HCT116 (cell line): Measurements from ENCODE around the gene YOD1. TPM values are rescaled to one million over a fixed set of nuclear protein-coding genes. Genes with fewer than 3 reads are reported as not detected.

Source experiments
- ATAC-seq: fragments of 200-7000 bp; cut with Tn5 transposase; 2 replicates; pipeline ENCODE4 v1.9.1; 2020; ENCODE audit warnings: mild to moderate bottlenecking, moderate library complexity
- BruUV-seq: library from RNA; stranded (reverse); fragments of 400-500 nt; replicated peaks from 2 replicates; lab custom pipeline; 2021; lab: Mats Ljungman, UMichigan
- CTCF ChIA-PET: fragments of 300-600 bp; sonication (Branson Sonifier 250); formaldehyde crosslinking; loops from one replicate; lab custom pipeline; 2021; ENCODE audit warnings: antibody characterized with exemption; lab: Charles Lee
- POLR2A ChIA-PET: fragments of 300-600, 350-600 bp; sonication (Branson Sonifier 250); formaldehyde crosslinking; loops from one replicate; lab custom pipeline; 2021; ENCODE audit warnings: antibody characterized with exemption; lab: Charles Lee
- RAD21 ChIA-PET, 2 experiments: fragments of 300-600 bp; sonication (Branson Sonifier 250); formaldehyde crosslinking; loops; one replicate each; lab custom pipeline; 2023; ENCODE audit warnings: low total read pairs in 2 of 2; ENCODE audit not compliant: uncharacterized antibody in 2 of 2, unreplicated experiment in 2 of 2, low non-redundant PET in 1 of 2; lab: Charles Lee
- DNase-seq: peaks from one replicate; pipeline ENCODE4 v3.0.0-alpha.2; 2010; ENCODE audit warnings: low read depth, low spot score
- H2AFZ ChIP-seq: fragments of 200-600 bp; shearing (Covaris generic), sonication (generic); 2 replicates; pipeline ENCODE4 v1.6.1; 2017; ENCODE audit warnings: low read depth, mixed run types, mixed read lengths, antibody characterized with exemption, low read length; ENCODE audit not compliant: poor library complexity, severe bottlenecking
- H3K27ac ChIP-seq: 2 replicates; pipeline ENCODE4 v1.5.1; 2012; ENCODE audit warnings: low read depth, low read length
- H3K27me3 ChIP-seq: fragments of 200-600 bp; sonication (generic); 2 replicates; pipeline ENCODE4 v1.6.1; 2016; ENCODE audit warnings: mixed run types, low read length, mixed read lengths; ENCODE audit not compliant: insufficient read depth
- H3K36me3 ChIP-seq, 2 experiments: fragments of 200-500 bp in 1 of 2; fragments of 200-600 bp in 1 of 2; sonication (Bioruptor generic) in 1 of 2; sonication (generic) in 1 of 2; 2 replicates each; pipeline versions ENCODE4 v1.5.1 to v1.6.1; 2014 to 2016; ENCODE audit warnings: low read length in 2 of 2, inconsistent platforms in 1 of 2, mixed read lengths in 1 of 2, mixed run types in 1 of 2; ENCODE audit not compliant: insufficient read depth in 2 of 2, control insufficient read depth in 1 of 2
- H3K4me1 ChIP-seq, 2 experiments: fragments of 200-600 bp in 1 of 2; sonication (generic) in 1 of 2; 2 replicates each; pipeline versions ENCODE4 v1.5.1 to v1.6.1; 2012 to 2017; ENCODE audit warnings: low read length in 2 of 2, inconsistent platforms in 1 of 2, mild to moderate bottlenecking in 1 of 2, mixed read lengths in 1 of 2, mixed run types in 1 of 2, moderate library complexity in 1 of 2; ENCODE audit not compliant: insufficient read depth in 2 of 2, control insufficient read depth in 1 of 2
- H3K4me2 ChIP-seq: fragments of 200-600 bp; sonication (generic); 2 replicates; pipeline ENCODE4 v1.6.1; 2017; ENCODE audit warnings: mixed run types, low read length, mixed read lengths
- H3K4me3 ChIP-seq, 2 experiments: fragments of 200-600 bp in 1 of 2; sonication (generic) in 1 of 2; replicated peaks in 1 of 2; 2 replicates each; pipeline ENCODE4 v1.5.1; 2011 to 2016; ENCODE audit warnings: low read length in 2 of 2, control low read depth in 1 of 2, low read depth in 1 of 2, mild to moderate bottlenecking in 1 of 2, mixed read lengths in 1 of 2, mixed run types in 1 of 2
- H3K79me2 ChIP-seq: fragments of 200-600 bp; sonication (generic); 2 replicates; pipeline ENCODE4 v1.6.1; 2017; ENCODE audit warnings: mild to moderate bottlenecking, mixed run types, low read length, moderate library complexity, mixed read lengths; ENCODE audit not compliant: insufficient read depth
- H3K9ac ChIP-seq: fragments of 200-600 bp; sonication (generic); 2 replicates; pipeline ENCODE4 v1.6.1; 2016; ENCODE audit warnings: low read length, mixed read lengths
- H3K9me2 ChIP-seq: fragments of 200-600 bp; sonication (generic), shearing (Covaris generic); 2 replicates; pipeline ENCODE4 v1.6.1; 2017; ENCODE audit warnings: mixed run types, mild to moderate bottlenecking, moderate library complexity; ENCODE audit not compliant: insufficient read depth
- H3K9me3 ChIP-seq, 2 experiments: fragments of 200-500 bp in 1 of 2; fragments of 200-600 bp in 1 of 2; sonication (Bioruptor generic) in 1 of 2; sonication (generic) in 1 of 2; 2 replicates each; pipeline ENCODE4 v1.6.1; 2014 to 2017; ENCODE audit warnings: low read length in 2 of 2, mixed read lengths in 2 of 2, inconsistent platforms in 1 of 2, low read depth in 1 of 2, mild to moderate bottlenecking in 1 of 2, mixed run types in 1 of 2, moderate library complexity in 1 of 2; ENCODE audit not compliant: control insufficient read depth in 1 of 2, insufficient read depth in 1 of 2
- H4K20me1 ChIP-seq: fragments of 200-600 bp; sonication (generic), shearing (Covaris generic); 2 replicates; pipeline ENCODE4 v1.6.1; 2017; ENCODE audit warnings: mixed run types, mild to moderate bottlenecking, moderate library complexity; ENCODE audit not compliant: insufficient read depth
- CBX3 ChIP-seq: IDR thresholded peaks from 2 replicates; pipeline ENCODE4 v1.6.1; 2012; ENCODE audit warnings: low read depth
- CEBPB ChIP-seq: IDR thresholded peaks from 2 replicates; pipeline ENCODE4 v1.6.1; 2012; ENCODE audit warnings: low read depth
- EGR1 ChIP-seq: IDR thresholded peaks from 2 replicates; pipeline ENCODE4 v1.6.1; 2012; ENCODE audit warnings: low read depth
- ELF1 ChIP-seq: IDR thresholded peaks from 2 replicates; pipeline ENCODE4 v1.6.1; 2012; ENCODE audit warnings: low read depth, borderline replicate concordance
- EZH2 ChIP-seq: fragments of 200-600 bp; sonication (generic); IDR thresholded peaks from 2 replicates; pipeline ENCODE4 v1.6.1; 2017; ENCODE audit warnings: antibody characterized with exemption, mixed run types
- EZH2phosphoT487 ChIP-seq: fragments of 200-600 bp; IDR thresholded peaks from 2 replicates; pipeline ENCODE4 v1.6.1; 2018; ENCODE audit warnings: antibody characterized with exemption, borderline replicate concordance
- FOSL1 ChIP-seq: IDR thresholded peaks from 2 replicates; pipeline ENCODE4 v1.6.1; 2012; ENCODE audit warnings: low read depth
- JUND ChIP-seq: IDR thresholded peaks from 2 replicates; pipeline ENCODE4 v1.6.1; 2012
- SIN3A ChIP-seq: IDR thresholded peaks from 2 replicates; pipeline ENCODE4 v1.6.1; 2012; ENCODE audit warnings: low read depth
- SP1 ChIP-seq: IDR thresholded peaks from 2 replicates; pipeline ENCODE4 v1.6.1; 2012; ENCODE audit warnings: low read depth
- SRF ChIP-seq: IDR thresholded peaks from 2 replicates; pipeline ENCODE4 v1.6.1; 2012; ENCODE audit warnings: low read depth
- TCF7L2 ChIP-seq: IDR thresholded peaks from 2 replicates; pipeline ENCODE4 v1.7.0; 2011; ENCODE audit warnings: borderline replicate concordance, inconsistent platforms; ENCODE audit not compliant: insufficient read depth, insufficient read length; ENCODE audit errors: extremely low read depth
- ZFX ChIP-seq: fragments of 450-650 bp; IDR thresholded peaks from 2 replicates; pipeline ENCODE4 v1.6.1; 2017
- ZNF274 ChIP-seq: fragments of 200-500 bp; sonication (Bioruptor generic); IDR thresholded peaks from 2 replicates; pipeline ENCODE4 v1.6.1; 2014; ENCODE audit warnings: mild to moderate bottlenecking, low read depth, low read length, inconsistent platforms
- intact Hi-C: fragments of 100-400 bp; cut with micrococcal nuclease; formaldehyde crosslinking; loops from 2 replicates; pipeline ENCODE4 v1.10.0; 2022
- total RNA-seq: library from RNA; stranded (reverse); gene quantifications from one replicate; pipeline ENCODE4 v1.2.1, GENCODE V29; 2021; ENCODE audit not compliant: unreplicated experiment
- TF ChIP-seq, protein P1 (sequence below), 3 experiments: fragments of 200-600 bp in 1 of 3; sonication (generic) in 1 of 3; IDR thresholded peaks in 2 of 3; conservative IDR thresholded peaks in 1 of 3; 2 replicates each; pipeline ENCODE4 v1.5.1; 2012 to 2017; ENCODE audit warnings: low read depth in 2 of 3, low read length in 2 of 3, antibody characterized with exemption in 1 of 3, borderline replicate concordance in 1 of 3, control low read depth in 1 of 3, mild to moderate bottlenecking in 1 of 3, mixed read lengths in 1 of 3, mixed run types in 1 of 3, moderate library complexity in 1 of 3; ENCODE audit not compliant: insufficient read depth in 1 of 3
- TF ChIP-seq, protein P2 (sequence below): IDR thresholded peaks from 2 replicates; pipeline ENCODE4 v1.6.1; 2012

YOD1 gene
- total RNA-seq, 1 experiment from 2014 or later: 13.6 TPM

DNA sequence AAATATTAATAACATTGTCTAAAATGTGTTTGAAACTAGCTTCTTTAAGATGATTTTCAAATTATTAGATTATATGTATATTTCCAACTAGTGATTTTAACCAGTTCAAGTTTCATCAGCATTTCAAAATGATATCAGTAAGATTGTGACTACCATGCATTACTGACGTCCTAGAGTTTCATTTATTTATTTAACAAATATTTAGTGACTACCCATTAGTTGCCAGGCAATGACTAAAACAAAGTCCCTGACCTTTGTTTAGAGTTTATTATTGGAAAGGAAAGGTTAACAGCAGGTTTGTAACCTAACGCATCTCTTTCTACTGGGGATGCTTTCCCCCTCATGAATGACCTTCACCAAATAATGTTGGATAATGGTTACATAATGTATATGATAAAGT lies 30.1 kb upstream of the YOD1 start:
- no TSS peak for BruUV-seq
- Histone ChIP-seq H3K9me2 (no peaks in the 10 kb centered on the region), H4K20me1 (no peaks in the 10 kb centered on the region), H2AFZ (no peak overlapping the region), H3K27ac (no peak overlapping the region), H3K36me3 (no peaks in the 10 kb centered on the region), H3K9ac (no peak overlapping the region), H3K4me3 (no peak overlapping the region), H3K4me2 (no peak overlapping the region), H3K27me3 (0 out of 2 replicates have a peak, but pooled peaks cover 3% of the 10 kb centered on the region), H3K79me2 (no peaks in the 10 kb centered on the region), H3K4me1 (peaks cover 0 to 4% of the 10 kb centered on the region in 2 experiments; a peak in 2 of 4 replicates), H3K9me3 (no peaks in the 10 kb centered on the region)
- ChIA-PET POLR2A (no interaction called here), CTCF (interaction anchor here (1.1 to 4.8 kb wide), 3 partner anchors 99 to 419 kb away, joined by 3 to 33 read pairs (median 19); no protein-coding TSS in a partner anchor), RAD21 (no interaction called here)
- DNase-seq (no peak), ATAC-seq (no peak)
- TF ChIP-seq CEBPB (no peak), CBX3 (no peak), TCF7L2 (no peak), FOSL1 (no peak), EZH2 (no peak), EZH2phosphoT487 (no peak), ELF1 (no peak), ZNF274 (no peak), SP1 (no peak), ZFX (no peak), EGR1 (no peak), JUND (no peak), SIN3A (no peak), SRF (no peak)
- TF ChIP-seq, protein P1, sequence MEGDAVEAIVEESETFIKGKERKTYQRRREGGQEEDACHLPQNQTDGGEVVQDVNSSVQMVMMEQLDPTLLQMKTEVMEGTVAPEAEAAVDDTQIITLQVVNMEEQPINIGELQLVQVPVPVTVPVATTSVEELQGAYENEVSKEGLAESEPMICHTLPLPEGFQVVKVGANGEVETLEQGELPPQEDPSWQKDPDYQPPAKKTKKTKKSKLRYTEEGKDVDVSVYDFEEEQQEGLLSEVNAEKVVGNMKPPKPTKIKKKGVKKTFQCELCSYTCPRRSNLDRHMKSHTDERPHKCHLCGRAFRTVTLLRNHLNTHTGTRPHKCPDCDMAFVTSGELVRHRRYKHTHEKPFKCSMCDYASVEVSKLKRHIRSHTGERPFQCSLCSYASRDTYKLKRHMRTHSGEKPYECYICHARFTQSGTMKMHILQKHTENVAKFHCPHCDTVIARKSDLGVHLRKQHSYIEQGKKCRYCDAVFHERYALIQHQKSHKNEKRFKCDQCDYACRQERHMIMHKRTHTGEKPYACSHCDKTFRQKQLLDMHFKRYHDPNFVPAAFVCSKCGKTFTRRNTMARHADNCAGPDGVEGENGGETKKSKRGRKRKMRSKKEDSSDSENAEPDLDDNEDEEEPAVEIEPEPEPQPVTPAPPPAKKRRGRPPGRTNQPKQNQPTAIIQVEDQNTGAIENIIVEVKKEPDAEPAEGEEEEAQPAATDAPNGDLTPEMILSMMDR (IDR thresholded peaks at IDR 0.05 in 2 of 3, conservative IDR thresholded peaks at IDR 0.05 in 1 of 3; ENCODE audit: borderline replicate concordance in 1 of 3, insufficient read depth in 1 of 3, low read depth in 2 of 3, low read length in 2 of 3): no peak
- TF ChIP-seq, protein P2, sequence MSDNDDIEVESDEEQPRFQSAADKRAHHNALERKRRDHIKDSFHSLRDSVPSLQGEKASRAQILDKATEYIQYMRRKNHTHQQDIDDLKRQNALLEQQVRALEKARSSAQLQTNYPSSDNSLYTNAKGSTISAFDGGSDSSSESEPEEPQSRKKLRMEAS: no peak
- intact Hi-C loops: loop anchor here (10.0 kb wide), 1 partner anchor 594 kb away; no protein-coding TSS in a partner anchor
